Stomach (tissue), 9 donors: ENCODE results near the gene ANKIB1. TPM values are rescaled to one million over a fixed set of nuclear protein-coding genes. Genes with fewer than 3 reads are reported as not detected.

Source experiments
- DNase-seq, 2 donors: peaks; one replicate each; pipeline versions ENCODE4 v3.0.0 to v3.0.0-alpha.2; 2013 to 2019
- H3K27ac ChIP-seq, 5 donors: fragments of 200-600 bp in 4 of 5; sonication (generic) in 4 of 5; one replicate each; pipeline ENCODE4 v1.5.1; 2013 to 2019; ENCODE audit warnings: mild to moderate bottlenecking in 1 of 5, moderate library complexity in 1 of 5
- H3K27me3 ChIP-seq, 3 donors: fragments of 200-600 bp; sonication (generic); one replicate each; pipeline ENCODE4 v1.5.1; 2017 to 2019; ENCODE audit warnings: mixed run types in 1 of 3
- H3K36me3 ChIP-seq, 4 donors: fragments of 200-600 bp; sonication (generic); 1 replicate in 3 of 4; 2 replicates in 1 of 4; pipeline ENCODE4 v1.5.1; 2016 to 2019
- H3K4me1 ChIP-seq, 4 donors: fragments of 200-600 bp; sonication (generic); one replicate each; pipeline ENCODE4 v1.5.1; 2016 to 2019
- H3K4me3 ChIP-seq, 4 donors: fragments of 200-600 bp; sonication (generic) in 3 of 4; one replicate each; pipeline ENCODE4 v1.5.1; 2016 to 2019; ENCODE audit warnings: mild to moderate bottlenecking in 1 of 4
- H3K9me3 ChIP-seq, 4 donors: fragments of 200-600 bp; sonication (generic); one replicate each; pipeline ENCODE4 v1.5.1; 2016 to 2019
- EP300 ChIP-seq: sonication (generic); formaldehyde crosslinking; IDR thresholded peaks from one replicate; pipeline ENCODE4 v1.6.1; 2017; ENCODE audit warnings: antibody characterized with exemption
- POLR2A ChIP-seq, 4 donors: fragments of 450-650 bp; IDR thresholded peaks; one replicate each; pipeline ENCODE4 v1.6.1; 2016; ENCODE audit warnings: antibody characterized with exemption in 4 of 4, control low read depth in 2 of 4, mild to moderate bottlenecking in 1 of 4, moderate library complexity in 1 of 4
- POLR2AphosphoS5 ChIP-seq, 3 donors: sonication (generic); formaldehyde crosslinking; IDR thresholded peaks; one replicate each; pipeline ENCODE4 v1.6.1; 2016; ENCODE audit warnings: antibody characterized with exemption in 3 of 3
- WGBS, 5 donors: extraction: QIAGEN DNeasy Blood & Tissue Kit in 3 of 5; methylation state at CpG; one replicate each; pipeline versions ENCODE4 v1.1.5 to v1.1.7; 2013 to 2018; 5-methylcytosine and 5-hydroxymethylcytosine counted together
- intact Hi-C: fragments of 100-400 bp; cut with DNase I; formaldehyde crosslinking; loops from one replicate; pipeline ENCODE4 v1.15.1; 2023; ENCODE audit warnings: low total_unique reads
- polyA plus RNA-seq, 3 donors: library from polyadenylated mRNA; stranded (reverse); fragments of 200-250 nt; gene quantifications; one replicate each; pipeline ENCODE4 v1.2.3, GENCODE V29; 2013
- total RNA-seq, 5 donors: library from RNA; depleted of rRNA; stranded (reverse); fragments of >200 nt; gene quantifications; one replicate each; pipeline versions ENCODE4 v1.1.0 to v1.2.3, GENCODE V29; 2014 to 2016
- TF ChIP-seq, protein P1 (sequence below), 7 experiments: fragments of 450-650 bp in 4 of 7; fragments of 200-600 bp in 3 of 7; sonication (generic) in 3 of 7; IDR thresholded peaks; one replicate each; pipeline ENCODE4 v1.5.1; 2016 to 2019; ENCODE audit warnings: antibody characterized with exemption in 7 of 7, control low read depth in 2 of 7, mild to moderate bottlenecking in 1 of 7
- donor health status: healthy with polysubstance abuse.
- donor health status: Bipolar disorder and iron deficiency.
- donor health status: healthy.

The ANKIB1 gene
- total and polyA plus RNA-seq, 8 donors = 8.3 to 212 (median 36.2) TPM

DNA sequence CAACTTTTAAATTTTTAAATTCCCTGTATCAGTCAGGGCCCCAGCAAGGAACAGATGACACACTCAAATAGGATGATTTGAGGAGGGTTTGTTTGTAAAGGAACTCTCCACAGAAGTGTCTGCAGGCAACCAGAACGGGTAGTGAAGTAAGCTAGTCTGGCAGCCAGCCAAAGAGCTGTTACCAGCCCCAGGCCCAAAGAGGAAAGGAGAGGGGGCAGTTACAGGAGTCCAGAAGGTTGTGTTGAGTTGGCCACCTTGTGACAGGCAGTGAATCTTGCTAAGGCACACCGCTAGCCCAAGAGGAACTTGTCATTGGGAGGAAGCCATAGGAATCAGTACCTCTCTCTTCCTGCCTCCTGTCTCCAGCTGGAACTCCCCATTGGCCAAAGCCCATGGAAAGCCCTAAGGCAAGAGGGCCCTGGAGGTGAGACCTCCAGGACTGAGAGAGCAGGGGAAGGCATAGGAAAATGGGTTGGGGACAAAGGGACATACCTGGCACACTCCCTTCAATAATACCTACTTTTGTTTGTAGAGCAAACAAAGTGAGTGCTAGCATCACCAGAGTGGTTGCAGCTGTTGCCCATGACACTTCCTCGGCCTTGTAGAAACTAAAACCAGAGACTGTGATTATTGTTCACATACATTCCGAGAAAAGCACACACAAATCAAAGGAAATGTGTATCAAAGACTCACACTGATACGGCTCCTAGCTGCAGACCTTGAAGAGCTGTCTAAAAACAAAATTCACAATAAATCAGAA, 176.1 kb downstream of the ANKIB1 start:
- no peak overlapping the region for H3K27ac ChIP-seq
- WGBS, 5 donors = 33 to 56% (median 41%) methylated on average over 5 of the region's 5 CpGs
- no peaks in the 10 kb centered on the region for H3K9me3 ChIP-seq
- H3K27me3 ChIP-seq = peaks cover 0 to 14% (median 8%) of the 10 kb centered on the region in 3 donors
- no peak overlapping the region for H3K4me3 ChIP-seq
- no peaks in the 10 kb centered on the region for H3K36me3 ChIP-seq
- TF ChIP-seq POLR2AphosphoS5 (IDR thresholded peaks at IDR 0.05) (no peak), EP300 (no peak), POLR2A (IDR thresholded peaks at IDR 0.05) (no peak)
- TF ChIP-seq, protein P1, sequence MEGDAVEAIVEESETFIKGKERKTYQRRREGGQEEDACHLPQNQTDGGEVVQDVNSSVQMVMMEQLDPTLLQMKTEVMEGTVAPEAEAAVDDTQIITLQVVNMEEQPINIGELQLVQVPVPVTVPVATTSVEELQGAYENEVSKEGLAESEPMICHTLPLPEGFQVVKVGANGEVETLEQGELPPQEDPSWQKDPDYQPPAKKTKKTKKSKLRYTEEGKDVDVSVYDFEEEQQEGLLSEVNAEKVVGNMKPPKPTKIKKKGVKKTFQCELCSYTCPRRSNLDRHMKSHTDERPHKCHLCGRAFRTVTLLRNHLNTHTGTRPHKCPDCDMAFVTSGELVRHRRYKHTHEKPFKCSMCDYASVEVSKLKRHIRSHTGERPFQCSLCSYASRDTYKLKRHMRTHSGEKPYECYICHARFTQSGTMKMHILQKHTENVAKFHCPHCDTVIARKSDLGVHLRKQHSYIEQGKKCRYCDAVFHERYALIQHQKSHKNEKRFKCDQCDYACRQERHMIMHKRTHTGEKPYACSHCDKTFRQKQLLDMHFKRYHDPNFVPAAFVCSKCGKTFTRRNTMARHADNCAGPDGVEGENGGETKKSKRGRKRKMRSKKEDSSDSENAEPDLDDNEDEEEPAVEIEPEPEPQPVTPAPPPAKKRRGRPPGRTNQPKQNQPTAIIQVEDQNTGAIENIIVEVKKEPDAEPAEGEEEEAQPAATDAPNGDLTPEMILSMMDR (IDR thresholded peaks at IDR 0.05) = no peak
- peaks cover 0 to 18% (median 6%) of the 10 kb centered on the region in 4 donors for H3K4me1 ChIP-seq
- intact Hi-C loops = no loop called here
- peak in 1 of 2 donors; percentile 32 for DNase-seq

DNA sequence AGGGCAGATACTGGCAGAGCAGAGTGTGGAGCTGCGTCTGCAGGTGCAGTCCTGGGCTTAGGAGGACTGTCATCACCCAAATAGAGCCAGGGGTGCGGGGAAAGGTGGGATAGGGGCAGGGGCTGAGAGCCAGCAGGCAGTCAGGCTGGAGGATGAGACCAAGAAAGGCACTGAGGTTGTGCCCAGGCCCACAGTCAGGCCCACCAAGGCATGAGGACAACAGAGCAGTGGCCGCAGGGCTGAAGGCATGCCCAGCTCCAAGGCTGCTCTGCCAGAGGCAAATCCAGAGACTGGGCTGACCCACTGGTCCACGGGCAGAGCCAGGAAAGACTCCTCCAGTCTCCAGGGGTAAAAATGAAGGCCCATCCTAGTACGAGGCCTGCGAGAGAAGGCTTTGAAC, 177.2 kb downstream of the ANKIB1 start:
- Histone ChIP-seq H3K27ac (no peak overlapping the region), H3K4me1 (peaks cover 0 to 18% (median 6%) of the 10 kb centered on the region in 4 donors), H3K36me3 (no peaks in the 10 kb centered on the region), H3K4me3 (no peak overlapping the region), H3K9me3 (no peaks in the 10 kb centered on the region), H3K27me3 (peaks cover 0 to 14% (median 8%) of the 10 kb centered on the region in 3 donors)
- no peak for DNase-seq
- intact Hi-C loops = no loop called here
- no peak for TF ChIP-seq EP300
- TF ChIP-seq POLR2AphosphoS5 (IDR thresholded peaks at IDR 0.05) = no peak
- TF ChIP-seq, protein P1 (IDR thresholded peaks at IDR 0.05) = no peak
- no peak for TF ChIP-seq POLR2A (IDR thresholded peaks at IDR 0.05)
- 96 to 99% (median 97%) methylated on average over 4 to 6 of the region's 6 CpGs for WGBS, 5 donors

DNA sequence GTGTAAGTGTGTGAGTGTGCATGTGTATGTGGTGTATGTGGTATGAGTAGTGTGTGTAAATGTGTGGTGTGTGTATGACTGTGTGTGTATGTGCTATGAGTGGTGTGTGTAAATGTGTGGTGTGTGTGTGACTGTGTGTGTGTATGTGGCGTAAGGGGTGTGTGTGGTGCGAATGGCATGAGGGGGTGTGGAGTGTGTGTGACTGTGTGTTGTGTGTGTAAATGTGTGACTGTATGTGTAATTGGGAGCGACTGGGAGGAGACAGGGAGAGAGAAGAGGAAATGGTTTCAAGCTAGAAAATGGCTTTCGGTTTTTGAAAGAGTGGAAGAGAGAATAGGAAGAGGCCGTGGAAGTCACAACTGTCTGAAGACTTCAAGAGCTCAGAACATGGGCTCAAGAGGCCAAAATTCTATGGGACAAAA, 177.9 kb downstream of the ANKIB1 start:
- intact Hi-C loops = no loop called here
- 71 to 83% (median 79%) methylated on average over 5 of the region's 5 CpGs for WGBS, 5 donors

DNA sequence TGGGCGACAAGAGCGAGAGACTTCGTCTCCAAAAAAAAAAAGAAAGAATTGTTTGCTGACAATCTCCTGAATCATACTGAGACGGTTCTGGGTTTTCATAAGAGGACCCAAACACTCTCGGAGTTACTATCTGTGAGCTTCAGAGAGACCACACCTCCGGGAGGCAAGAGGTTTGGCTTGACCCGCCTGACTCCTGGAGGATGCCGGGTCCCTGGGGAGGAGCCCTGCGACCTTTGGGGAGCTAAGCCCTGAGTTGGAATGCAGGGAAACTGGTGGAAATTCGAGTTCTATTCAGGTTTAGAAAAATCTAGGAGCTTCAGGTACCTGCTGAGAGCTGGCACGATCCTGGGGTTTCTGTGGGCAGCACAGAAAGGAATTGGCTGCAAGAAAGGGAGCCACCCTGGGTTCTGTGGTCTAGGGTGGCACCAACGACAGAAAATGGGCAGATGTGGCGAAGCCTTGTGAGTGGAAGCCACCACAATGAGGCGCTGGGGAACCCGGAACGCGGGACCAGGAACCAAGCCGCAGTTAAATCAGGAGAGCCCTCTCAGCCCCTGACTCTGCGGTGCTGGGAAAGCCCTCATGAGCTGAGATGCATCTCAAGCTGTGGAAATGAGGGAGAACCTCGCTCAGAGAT, 179.7 kb downstream of the ANKIB1 start:
- Histone ChIP-seq H3K27ac (no peak overlapping the region), H3K4me3 (no peak overlapping the region), H3K9me3 (no peaks in the 10 kb centered on the region), H3K27me3 (peaks cover 0 to 14% (median 8%) of the 10 kb centered on the region in 3 donors), H3K4me1 (peaks cover 0 to 18% (median 6%) of the 10 kb centered on the region in 4 donors), H3K36me3 (no peaks in the 10 kb centered on the region)
- 49 to 57% (median 53%) methylated on average over 19 to 20 of the region's 20 CpGs for WGBS, 5 donors
- TF ChIP-seq EP300 (no peak), POLR2AphosphoS5 (IDR thresholded peaks at IDR 0.05) (no peak), POLR2A (IDR thresholded peaks at IDR 0.05) (no peak)
- TF ChIP-seq, protein P1 (IDR thresholded peaks at IDR 0.05) = no peak
- intact Hi-C loops = no loop called here
- peak in 1 of 2 donors; percentile 6 for DNase-seq

More for the DNA sequence above, 177.9 kb downstream of the ANKIB1 start:
- Histone ChIP-seq H3K27me3 (peaks cover 0 to 14% (median 8%) of the 10 kb centered on the region in 3 donors), H3K9me3 (no peaks in the 10 kb centered on the region), H3K36me3 (no peaks in the 10 kb centered on the region), H3K4me1 (peaks cover 0 to 18% (median 6%) of the 10 kb centered on the region in 4 donors), H3K4me3 (peak overlapping the region in 2 of 4 donors; percentile 49 to 52), H3K27ac (peak overlapping the region in 1 of 5 donors; percentile 49)
- DNase-seq = no peak
- no peak for TF ChIP-seq POLR2AphosphoS5 (IDR thresholded peaks at IDR 0.05)
- TF ChIP-seq, protein P1 (IDR thresholded peaks at IDR 0.05) = no peak
